SK-N-SH (cell line): Measurements from ENCODE around the gene TTC7B.

Experiments used
- CTCF ChIP-seq: fragments of 200-600 bp; sonication (generic); IDR thresholded peaks from 2 replicates; pipeline ENCODE4 v1.6.1; 2017; ENCODE audit warnings: antibody characterized with exemption, mild to moderate bottlenecking, moderate library complexity
- EP300 ChIP-seq, 2 experiments: IDR thresholded peaks; 2 replicates each; pipeline versions ENCODE4 v1.4.0 to v1.6.1; 2012; ENCODE audit warnings: borderline replicate concordance in 1 of 2, low read depth in 1 of 2, low read length in 1 of 2
- EZH2phosphoT487 ChIP-seq: fragments of 200-600 bp; sonication (generic); IDR thresholded peaks from 2 replicates; pipeline ENCODE4 v1.6.1; 2017; ENCODE audit warnings: low read depth, mixed run types, mild to moderate bottlenecking, antibody characterized with exemption, moderate library complexity, borderline replicate concordance
- GABPA ChIP-seq: IDR thresholded peaks from 2 replicates; pipeline ENCODE4 v1.4.0; 2012; ENCODE audit warnings: low read depth, mild to moderate bottlenecking
- GATA2 ChIP-seq: sonication (generic); formaldehyde crosslinking; IDR thresholded peaks from 2 replicates; pipeline ENCODE4 v1.5.0; 2020; ENCODE audit warnings: mild to moderate bottlenecking, missing genetic modification reagents
- JUND ChIP-seq: IDR thresholded peaks from 2 replicates; pipeline ENCODE4 v1.4.0; 2012
- MXI1 ChIP-seq: IDR thresholded peaks from 2 replicates; pipeline ENCODE4 v1.6.1; 2012; ENCODE audit warnings: mild to moderate bottlenecking, low read depth, low read length, improper control_type of control experiment
- NFIC ChIP-seq: IDR thresholded peaks from 2 replicates; pipeline ENCODE4 v1.4.0; 2012; ENCODE audit warnings: borderline replicate concordance
- NRF1 ChIP-seq: IDR thresholded peaks from 2 replicates; pipeline ENCODE4 v1.6.1; 2012; ENCODE audit warnings: low read depth, mild to moderate bottlenecking, low read length
- POLR2AphosphoS5 ChIP-seq: IDR thresholded peaks from 2 replicates; pipeline ENCODE4 v1.6.1; 2012; ENCODE audit warnings: low read depth, low read length
- RFX5 ChIP-seq: IDR thresholded peaks from 2 replicates; pipeline ENCODE4 v1.6.1; 2012; ENCODE audit warnings: mild to moderate bottlenecking, improper control_type of control experiment, low read length
- SMC3 ChIP-seq: IDR thresholded peaks from 2 replicates; pipeline ENCODE4 v1.6.1; 2012; ENCODE audit warnings: low read depth, low read length, improper control_type of control experiment
- TAF1 ChIP-seq: IDR thresholded peaks from 2 replicates; pipeline ENCODE4 v1.6.1; 2012; ENCODE audit warnings: low read depth, mild to moderate bottlenecking, low read length, moderate library complexity, borderline replicate concordance
- TF ChIP-seq, protein P1 (sequence below): fragments of 150-350 bp; IDR thresholded peaks from 2 replicates; pipeline ENCODE4 v1.6.1; 2016; ENCODE audit warnings: mild to moderate bottlenecking, low read depth, low read length

- TF ChIP-seq SMC3 (no peak), POLR2AphosphoS5 (no peak), NFIC (no peak), EZH2phosphoT487 (no peak), MXI1 (no peak), NRF1 (no peak), EP300 (IDR thresholded peaks at IDR 0.05; ENCODE audit: borderline replicate concordance in 1 of 2, low read depth in 1 of 2, low read length in 1 of 2) (no peak), CTCF (no peak), JUND (no peak), GATA2 (CRISPR knock-in tag) (no peak), GABPA (no peak), RFX5 (no peak), TAF1 (no peak)
- TF ChIP-seq, protein P1, sequence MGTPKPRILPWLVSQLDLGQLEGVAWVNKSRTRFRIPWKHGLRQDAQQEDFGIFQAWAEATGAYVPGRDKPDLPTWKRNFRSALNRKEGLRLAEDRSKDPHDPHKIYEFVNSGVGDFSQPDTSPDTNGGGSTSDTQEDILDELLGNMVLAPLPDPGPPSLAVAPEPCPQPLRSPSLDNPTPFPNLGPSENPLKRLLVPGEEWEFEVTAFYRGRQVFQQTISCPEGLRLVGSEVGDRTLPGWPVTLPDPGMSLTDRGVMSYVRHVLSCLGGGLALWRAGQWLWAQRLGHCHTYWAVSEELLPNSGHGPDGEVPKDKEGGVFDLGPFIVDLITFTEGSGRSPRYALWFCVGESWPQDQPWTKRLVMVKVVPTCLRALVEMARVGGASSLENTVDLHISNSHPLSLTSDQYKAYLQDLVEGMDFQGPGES = no peak
Measured at GRCh38 chr14:90475298-90475697, 340.9 kb downstream of the TTC7B start.
